ENCODE results near the gene MTM1. TPM values are rescaled to one million over a fixed set of nuclear protein-coding genes. Genes with fewer than 3 reads are reported as not detected.

The MTM1 gene
- total and polyA plus RNA-seq, 2 experiments from 2014 or later: 8.7 to 15.4 TPM

Other genes starting within 250 kb of the MTM1 start
- gene MAMLD1, start 205.3 kb upstream of the MTM1 start, total RNA-seq: 2.1 and 2.2 TPM in 2 replicates
- gene MAMLD1, start 205.3 kb upstream of the MTM1 start, polyA plus RNA-seq: 2.4 and 4.0 TPM in 2 replicates
- 16.4 and 18.0 TPM in 2 replicates for gene MTMR1, start 124.8 kb downstream of the MTM1 start, total RNA-seq
- gene MTMR1, start 124.8 kb downstream of the MTM1 start, polyA plus RNA-seq: 11.9 and 19.0 TPM in 2 replicates

All from hepatocyte (in vitro differentiated cells).